Ovary (tissue), 9 donors: ENCODE results near the gene OSBPL6. TPM values are rescaled to one million over a fixed set of nuclear protein-coding genes. Genes with fewer than 3 reads are reported as not detected.

Experiments used
- DNase-seq, 5 donors: peaks; one replicate each; pipeline ENCODE4 v3.0.0-alpha.2; 2019 to 2020
- H3K27ac ChIP-seq, 2 donors: fragments of 200-600 bp; one replicate each; pipeline versions ENCODE4 v1.5.1 to v1.8.0; 2019 to 2022
- H3K27me3 ChIP-seq: fragments of 200-600 bp; one replicate; pipeline ENCODE4 v1.8.0; 2022
- H3K36me3 ChIP-seq: fragments of 200-600 bp; sonication (generic); one replicate; pipeline ENCODE4 v1.5.1; 2019
- H3K4me1 ChIP-seq: one replicate; pipeline ENCODE4 v1.8.1; 2013; ENCODE audit warnings: mild to moderate bottlenecking, moderate library complexity; ENCODE audit not compliant: insufficient read depth
- H3K4me3 ChIP-seq: fragments of 200-600 bp; sonication (generic); one replicate; pipeline ENCODE4 v1.5.1; 2017
- H3K9me3 ChIP-seq, 2 donors: fragments of 200-600 bp in 1 of 2; sonication (generic) in 1 of 2; one replicate each; pipeline versions ENCODE4 v1.5.1 to v1.8.1; 2013 to 2019; ENCODE audit warnings: mild to moderate bottlenecking in 1 of 2, moderate library complexity in 1 of 2
- EP300 ChIP-seq: sonication (generic); formaldehyde crosslinking; IDR thresholded peaks from one replicate; pipeline ENCODE4 v1.6.1; 2017; ENCODE audit warnings: antibody characterized with exemption
- POLR2A ChIP-seq: fragments of 450-650 bp; IDR thresholded peaks from one replicate; pipeline ENCODE4 v1.6.1; 2017; ENCODE audit warnings: antibody characterized with exemption, mild to moderate bottlenecking, moderate library complexity
- WGBS, 3 donors: extraction: QIAGEN DNeasy Blood & Tissue Kit in 1 of 3; methylation state at CpG; one replicate each; pipeline versions ENCODE4 v1.1.5 to v1.1.7; 2013 to 2017; 5-methylcytosine and 5-hydroxymethylcytosine counted together
- intact Hi-C, 4 donors: fragments of 100-400 bp; cut with DNase I; formaldehyde crosslinking; loops; one replicate each; pipeline versions ENCODE4 v1.11.0 to v1.15.1; 2022 to 2023
- polyA plus RNA-seq, 2 donors: library from polyadenylated mRNA; stranded (reverse); fragments of 200-250 nt in 1 of 2; fragments of 350-450 nt in 1 of 2; fragmentation: Illumina TruSeq in 1 of 2; extraction: RNeasy Lipid Tissue Mini Kit (QIAGEN cat#74804) in 1 of 2; gene quantifications; one replicate each; pipeline ENCODE4 v1.2.3, GENCODE V29; 2013 to 2014
- total RNA-seq, 7 donors: library from RNA; depleted of rRNA in 2 of 7; stranded (reverse); fragments of >200 nt in 2 of 7; fragmentation: NEBNext Ultra II Directional in 3 of 7; extraction: Animal tissue kit (Norgen Biotek cat#: 25700) in 3 of 7; gene quantifications; one replicate each; pipeline versions ENCODE4 v1.1.0 to v1.2.4, GENCODE V29; 2016 to 2023
- TF ChIP-seq, protein P1 (sequence below), 3 donors: fragments of 450-650 bp in 2 of 3; fragments of 200-600 bp in 1 of 3; IDR thresholded peaks; one replicate each; pipeline versions ENCODE4 v1.5.1 to v1.8.0; 2016 to 2022; ENCODE audit warnings: antibody characterized with exemption in 3 of 3, mild to moderate bottlenecking in 1 of 3
- donor health status: DM: no; HTN: no; CAD: no; lungs with moderate emphysema.
- donor health status: DM: no; HTN: no; CAD: no.
- donor health status: Bipolar disorder and iron deficiency.
- donor health status: DM: yes; HTN: yes; CAD: no.
- donor health status: DM: no; HTN: no; CAD: no.
- donor health status: DM: yes; HTN: yes; CAD: no.

The OSBPL6 gene
- total and polyA plus RNA-seq, 9 donors, result 0.60 to 7.4 (median 1.7) TPM

DNA sequence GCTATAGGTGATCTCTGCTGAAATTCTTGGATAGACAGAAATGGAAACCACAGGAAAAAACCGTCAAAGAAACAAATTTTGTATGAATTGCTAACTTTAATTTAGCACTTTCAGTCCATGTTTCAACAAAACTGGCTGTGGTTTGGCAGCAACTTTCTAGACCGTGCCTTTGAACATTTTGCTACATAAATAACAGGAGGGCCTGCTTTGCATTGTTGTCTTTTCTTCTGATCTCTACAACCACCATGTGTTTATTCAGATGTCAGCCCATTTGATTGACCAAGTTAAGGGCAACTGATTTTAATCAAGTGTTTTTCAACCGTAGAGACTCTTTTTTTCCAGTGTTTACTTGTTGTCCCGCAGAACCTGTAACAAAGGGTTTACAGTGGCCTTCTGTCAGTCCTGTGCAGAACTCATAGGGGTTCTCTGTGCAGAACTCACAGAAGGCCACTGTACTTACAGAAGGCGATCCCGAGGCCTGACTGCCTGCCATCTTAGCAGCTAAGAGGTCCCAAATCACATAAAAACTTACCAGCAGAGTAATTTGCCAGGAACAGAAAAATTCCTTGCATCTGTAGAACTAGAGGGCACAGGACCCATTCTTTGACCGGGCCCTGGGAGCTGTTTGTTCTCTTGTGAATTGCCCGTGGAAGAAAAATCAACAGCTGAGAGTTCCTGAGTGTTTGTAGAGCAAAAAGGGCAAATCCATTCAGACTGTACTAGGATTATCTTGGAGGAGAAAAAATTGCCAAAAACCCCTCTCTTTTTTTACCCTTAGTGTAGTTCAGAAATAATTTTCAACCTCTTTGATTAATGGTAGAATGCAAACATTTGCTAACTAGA lies 136.1 kb downstream of the OSBPL6 start:
- Histone ChIP-seq H3K27me3 (no peaks in the 10 kb centered on the region), H3K9me3 (no peaks in the 10 kb centered on the region), H3K27ac (no peak overlapping the region), H3K36me3 (no peaks in the 10 kb centered on the region), H3K4me3 (no peak overlapping the region), H3K4me1 (no peaks in the 10 kb centered on the region)
- intact Hi-C loops, result no loop called here
- no peak for TF ChIP-seq EP300
- TF ChIP-seq, protein P1, sequence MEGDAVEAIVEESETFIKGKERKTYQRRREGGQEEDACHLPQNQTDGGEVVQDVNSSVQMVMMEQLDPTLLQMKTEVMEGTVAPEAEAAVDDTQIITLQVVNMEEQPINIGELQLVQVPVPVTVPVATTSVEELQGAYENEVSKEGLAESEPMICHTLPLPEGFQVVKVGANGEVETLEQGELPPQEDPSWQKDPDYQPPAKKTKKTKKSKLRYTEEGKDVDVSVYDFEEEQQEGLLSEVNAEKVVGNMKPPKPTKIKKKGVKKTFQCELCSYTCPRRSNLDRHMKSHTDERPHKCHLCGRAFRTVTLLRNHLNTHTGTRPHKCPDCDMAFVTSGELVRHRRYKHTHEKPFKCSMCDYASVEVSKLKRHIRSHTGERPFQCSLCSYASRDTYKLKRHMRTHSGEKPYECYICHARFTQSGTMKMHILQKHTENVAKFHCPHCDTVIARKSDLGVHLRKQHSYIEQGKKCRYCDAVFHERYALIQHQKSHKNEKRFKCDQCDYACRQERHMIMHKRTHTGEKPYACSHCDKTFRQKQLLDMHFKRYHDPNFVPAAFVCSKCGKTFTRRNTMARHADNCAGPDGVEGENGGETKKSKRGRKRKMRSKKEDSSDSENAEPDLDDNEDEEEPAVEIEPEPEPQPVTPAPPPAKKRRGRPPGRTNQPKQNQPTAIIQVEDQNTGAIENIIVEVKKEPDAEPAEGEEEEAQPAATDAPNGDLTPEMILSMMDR (IDR thresholded peaks at IDR 0.05), result no peak
- no peak for TF ChIP-seq POLR2A
- DNase-seq, result no peak
- 87 to 92% (median 87%) methylated on average over 8 of the region's 8 CpGs for WGBS, 3 donors

GRCh38 chr2:178331474-178332432 lies 137.4 kb downstream of the OSBPL6 start:
- TF ChIP-seq EP300 (no peak), POLR2A (no peak)
- TF ChIP-seq, protein P1 (IDR thresholded peaks at IDR 0.05), result no peak
- no peak overlapping the region for H3K4me3 ChIP-seq
- H3K36me3 ChIP-seq, result no peaks in the 10 kb centered on the region
- intact Hi-C loops, result no loop called here
- WGBS, 3 donors, result 92% methylated on average over 9 of the region's 9 CpGs
- no peak overlapping the region for H3K27ac ChIP-seq
- no peaks in the 10 kb centered on the region for H3K27me3 ChIP-seq
- H3K9me3 ChIP-seq, result no peaks in the 10 kb centered on the region
- H3K4me1 ChIP-seq, result no peaks in the 10 kb centered on the region
- no peak for DNase-seq

DNA sequence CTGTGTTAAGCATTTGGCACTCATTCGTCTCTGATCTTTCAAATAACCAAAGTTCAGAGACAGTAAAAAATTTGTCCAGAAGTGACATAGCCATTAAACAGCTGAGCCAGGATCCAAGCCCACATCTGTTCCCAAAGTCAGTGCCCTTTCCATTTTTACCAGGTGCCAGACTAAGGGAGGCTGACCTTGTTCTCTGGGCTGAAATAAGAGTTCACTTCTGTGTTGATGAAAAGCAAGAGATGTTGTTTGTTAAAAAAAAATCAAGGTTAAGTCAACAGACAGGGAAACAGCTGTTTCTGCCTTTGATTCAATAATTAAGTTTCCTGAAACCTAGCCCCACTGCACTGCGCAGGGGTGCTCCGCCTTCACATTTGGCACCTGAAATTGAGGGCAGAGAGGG lies 139.5 kb downstream of the OSBPL6 start:
- WGBS, 3 donors, result 23 to 44% (median 26%) methylated on average over 3 of the region's 3 CpGs
- H3K4me3 ChIP-seq, result no peak overlapping the region
- no peak overlapping the region for H3K27ac ChIP-seq
- H3K27me3 ChIP-seq, result no peaks in the 10 kb centered on the region
- intact Hi-C loops, result no loop called here
- H3K36me3 ChIP-seq, result no peaks in the 10 kb centered on the region
- no peaks in the 10 kb centered on the region for H3K9me3 ChIP-seq
- no peaks in the 10 kb centered on the region for H3K4me1 ChIP-seq
- no peak for DNase-seq
- TF ChIP-seq POLR2A, result no peak
- TF ChIP-seq, protein P1 (IDR thresholded peaks at IDR 0.05), result no peak

DNA sequence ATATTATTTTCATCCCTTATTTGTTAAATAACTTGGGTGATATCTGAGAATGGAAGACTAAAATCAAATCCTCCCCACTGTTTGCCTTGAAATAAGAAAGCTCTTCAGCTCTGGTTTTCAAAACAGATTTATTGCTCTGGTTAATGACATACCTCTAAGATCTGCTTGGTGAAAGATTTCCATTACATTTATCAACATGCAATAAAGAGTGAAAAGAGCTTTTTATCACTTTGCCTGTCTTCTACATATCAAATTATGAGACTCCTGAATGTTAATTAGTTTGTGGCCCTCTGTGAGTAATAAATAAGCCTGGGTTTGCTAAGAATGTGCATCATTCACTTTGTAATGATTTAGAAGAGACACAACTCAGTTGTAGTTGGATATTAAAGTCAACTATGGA lies 140.9 kb downstream of the OSBPL6 start:
- intact Hi-C loops, result no loop called here
- no peak for DNase-seq
- TF ChIP-seq EP300 (no peak), POLR2A (no peak)
- TF ChIP-seq, protein P1 (IDR thresholded peaks at IDR 0.05), result no peak

More for the DNA sequence above, 140.9 kb downstream of the OSBPL6 start:
- H3K27me3 ChIP-seq, result no peaks in the 10 kb centered on the region
- H3K27ac ChIP-seq, result no peak overlapping the region
- H3K4me3 ChIP-seq, result no peak overlapping the region
- no peaks in the 10 kb centered on the region for H3K36me3 ChIP-seq
- H3K9me3 ChIP-seq, result no peaks in the 10 kb centered on the region
- H3K4me1 ChIP-seq, result no peaks in the 10 kb centered on the region
